Panc1 (cell line): ENCODE data around the gene TRMT11.

Experiments
- POLR2AphosphoS5 ChIP-seq: IDR thresholded peaks from 2 replicates; pipeline ENCODE4 v1.6.1; 2012; ENCODE audit warnings: mild to moderate bottlenecking, low read depth, low read length, moderate library complexity
- TF ChIP-seq, protein P1 (sequence below): fragments of 450-650 bp; IDR thresholded peaks from 2 replicates; pipeline ENCODE4 v1.5.1; 2017; ENCODE audit warnings: mild to moderate bottlenecking
- TF ChIP-seq, protein P2 (sequence below), 2 experiments: IDR thresholded peaks; 2 replicates each; pipeline ENCODE4 v1.6.1; 2011 to 2012; ENCODE audit warnings: low read depth in 2 of 2, control low read depth in 1 of 2, low read length in 1 of 2, mild to moderate bottlenecking in 1 of 2, moderate library complexity in 1 of 2; ENCODE audit not compliant: insufficient read depth in 1 of 2

DNA sequence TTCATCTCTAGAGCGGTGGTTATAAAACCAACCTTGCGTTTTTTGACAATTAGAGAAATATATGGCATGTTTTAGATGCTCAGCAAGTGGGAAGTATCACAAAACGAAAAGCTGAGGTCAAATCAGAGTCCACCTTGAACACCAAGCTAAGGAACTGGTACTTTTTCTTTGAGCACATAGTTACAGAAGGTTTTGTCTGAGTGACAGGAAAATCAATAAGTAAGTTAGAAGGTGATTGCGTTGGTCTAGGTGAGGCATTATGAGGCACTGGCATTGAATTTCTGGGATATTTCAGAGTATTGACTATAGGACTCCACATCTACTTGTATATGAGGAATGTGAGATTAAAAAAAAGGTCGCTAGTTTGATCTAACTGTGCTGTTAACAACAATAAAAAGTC, 30.4 kb upstream of the TRMT11 start:
- no peak for TF ChIP-seq POLR2AphosphoS5
- TF ChIP-seq, protein P1, sequence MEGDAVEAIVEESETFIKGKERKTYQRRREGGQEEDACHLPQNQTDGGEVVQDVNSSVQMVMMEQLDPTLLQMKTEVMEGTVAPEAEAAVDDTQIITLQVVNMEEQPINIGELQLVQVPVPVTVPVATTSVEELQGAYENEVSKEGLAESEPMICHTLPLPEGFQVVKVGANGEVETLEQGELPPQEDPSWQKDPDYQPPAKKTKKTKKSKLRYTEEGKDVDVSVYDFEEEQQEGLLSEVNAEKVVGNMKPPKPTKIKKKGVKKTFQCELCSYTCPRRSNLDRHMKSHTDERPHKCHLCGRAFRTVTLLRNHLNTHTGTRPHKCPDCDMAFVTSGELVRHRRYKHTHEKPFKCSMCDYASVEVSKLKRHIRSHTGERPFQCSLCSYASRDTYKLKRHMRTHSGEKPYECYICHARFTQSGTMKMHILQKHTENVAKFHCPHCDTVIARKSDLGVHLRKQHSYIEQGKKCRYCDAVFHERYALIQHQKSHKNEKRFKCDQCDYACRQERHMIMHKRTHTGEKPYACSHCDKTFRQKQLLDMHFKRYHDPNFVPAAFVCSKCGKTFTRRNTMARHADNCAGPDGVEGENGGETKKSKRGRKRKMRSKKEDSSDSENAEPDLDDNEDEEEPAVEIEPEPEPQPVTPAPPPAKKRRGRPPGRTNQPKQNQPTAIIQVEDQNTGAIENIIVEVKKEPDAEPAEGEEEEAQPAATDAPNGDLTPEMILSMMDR = no peak
- TF ChIP-seq, protein P2, sequence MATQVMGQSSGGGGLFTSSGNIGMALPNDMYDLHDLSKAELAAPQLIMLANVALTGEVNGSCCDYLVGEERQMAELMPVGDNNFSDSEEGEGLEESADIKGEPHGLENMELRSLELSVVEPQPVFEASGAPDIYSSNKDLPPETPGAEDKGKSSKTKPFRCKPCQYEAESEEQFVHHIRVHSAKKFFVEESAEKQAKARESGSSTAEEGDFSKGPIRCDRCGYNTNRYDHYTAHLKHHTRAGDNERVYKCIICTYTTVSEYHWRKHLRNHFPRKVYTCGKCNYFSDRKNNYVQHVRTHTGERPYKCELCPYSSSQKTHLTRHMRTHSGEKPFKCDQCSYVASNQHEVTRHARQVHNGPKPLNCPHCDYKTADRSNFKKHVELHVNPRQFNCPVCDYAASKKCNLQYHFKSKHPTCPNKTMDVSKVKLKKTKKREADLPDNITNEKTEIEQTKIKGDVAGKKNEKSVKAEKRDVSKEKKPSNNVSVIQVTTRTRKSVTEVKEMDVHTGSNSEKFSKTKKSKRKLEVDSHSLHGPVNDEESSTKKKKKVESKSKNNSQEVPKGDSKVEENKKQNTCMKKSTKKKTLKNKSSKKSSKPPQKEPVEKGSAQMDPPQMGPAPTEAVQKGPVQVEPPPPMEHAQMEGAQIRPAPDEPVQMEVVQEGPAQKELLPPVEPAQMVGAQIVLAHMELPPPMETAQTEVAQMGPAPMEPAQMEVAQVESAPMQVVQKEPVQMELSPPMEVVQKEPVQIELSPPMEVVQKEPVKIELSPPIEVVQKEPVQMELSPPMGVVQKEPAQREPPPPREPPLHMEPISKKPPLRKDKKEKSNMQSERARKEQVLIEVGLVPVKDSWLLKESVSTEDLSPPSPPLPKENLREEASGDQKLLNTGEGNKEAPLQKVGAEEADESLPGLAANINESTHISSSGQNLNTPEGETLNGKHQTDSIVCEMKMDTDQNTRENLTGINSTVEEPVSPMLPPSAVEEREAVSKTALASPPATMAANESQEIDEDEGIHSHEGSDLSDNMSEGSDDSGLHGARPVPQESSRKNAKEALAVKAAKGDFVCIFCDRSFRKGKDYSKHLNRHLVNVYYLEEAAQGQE (IDR thresholded peaks at IDR 0.05; ENCODE audit: insufficient read depth in 1 of 2, low read depth in 2 of 2, low read length in 1 of 2) = no peak
